Peyer's patch (tissue), 4 donors: ENCODE measurements around the gene EIF2B4.

Experiments used
- POLR2A ChIP-seq, 2 donors: fragments of 450-650 bp; IDR thresholded peaks; one replicate each; pipeline ENCODE4 v1.5.1; 2017; ENCODE audit warnings: antibody characterized with exemption in 2 of 2, mild to moderate bottlenecking in 2 of 2, moderate library complexity in 2 of 2
- TF ChIP-seq, protein P1 (sequence below), 6 experiments: fragments of 450-650 bp in 4 of 6; fragments of 200-600 bp in 2 of 6; sonication (generic) in 1 of 6; IDR thresholded peaks; one replicate each; pipeline ENCODE4 v1.5.1; 2017 to 2019; ENCODE audit warnings: antibody characterized with exemption in 6 of 6, mild to moderate bottlenecking in 3 of 6, moderate library complexity in 1 of 6

DNA sequence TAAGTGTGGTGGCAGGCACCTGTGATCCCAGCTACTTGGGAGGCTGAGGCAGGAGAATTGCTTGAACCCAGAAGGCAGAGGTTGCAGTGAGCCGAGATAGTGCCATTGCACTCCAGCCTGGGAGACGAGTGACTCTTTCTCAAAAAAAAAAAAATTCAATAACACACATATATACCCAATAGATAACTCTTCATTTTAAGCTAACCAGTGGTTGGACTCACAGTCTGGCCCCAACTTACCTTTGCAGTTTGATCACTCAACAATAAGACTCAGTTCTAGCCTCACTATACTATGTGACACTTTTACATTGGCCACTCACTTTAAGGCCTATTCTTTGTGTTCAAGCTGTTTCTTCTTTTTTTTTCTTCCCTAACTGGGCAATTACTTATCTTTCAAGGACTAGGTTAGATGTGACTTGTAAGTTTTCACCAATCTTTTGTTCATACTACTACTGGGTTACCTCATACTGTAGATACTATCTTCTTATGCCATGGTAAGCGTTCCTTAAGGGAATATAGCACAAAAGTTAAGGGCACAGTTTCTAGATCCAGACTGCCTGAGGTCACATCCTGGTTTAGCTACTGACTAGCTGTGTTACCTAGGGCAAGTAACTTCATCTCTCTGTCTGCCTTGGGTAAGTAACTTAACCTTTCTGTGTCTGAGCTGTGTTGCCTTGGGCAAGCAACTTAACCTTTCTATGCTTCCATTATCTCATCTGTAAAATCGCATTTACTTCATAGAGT, 7.3 kb downstream of the EIF2B4 start:
- no peak for TF ChIP-seq POLR2A (IDR thresholded peaks at IDR 0.05)
- TF ChIP-seq, protein P1, sequence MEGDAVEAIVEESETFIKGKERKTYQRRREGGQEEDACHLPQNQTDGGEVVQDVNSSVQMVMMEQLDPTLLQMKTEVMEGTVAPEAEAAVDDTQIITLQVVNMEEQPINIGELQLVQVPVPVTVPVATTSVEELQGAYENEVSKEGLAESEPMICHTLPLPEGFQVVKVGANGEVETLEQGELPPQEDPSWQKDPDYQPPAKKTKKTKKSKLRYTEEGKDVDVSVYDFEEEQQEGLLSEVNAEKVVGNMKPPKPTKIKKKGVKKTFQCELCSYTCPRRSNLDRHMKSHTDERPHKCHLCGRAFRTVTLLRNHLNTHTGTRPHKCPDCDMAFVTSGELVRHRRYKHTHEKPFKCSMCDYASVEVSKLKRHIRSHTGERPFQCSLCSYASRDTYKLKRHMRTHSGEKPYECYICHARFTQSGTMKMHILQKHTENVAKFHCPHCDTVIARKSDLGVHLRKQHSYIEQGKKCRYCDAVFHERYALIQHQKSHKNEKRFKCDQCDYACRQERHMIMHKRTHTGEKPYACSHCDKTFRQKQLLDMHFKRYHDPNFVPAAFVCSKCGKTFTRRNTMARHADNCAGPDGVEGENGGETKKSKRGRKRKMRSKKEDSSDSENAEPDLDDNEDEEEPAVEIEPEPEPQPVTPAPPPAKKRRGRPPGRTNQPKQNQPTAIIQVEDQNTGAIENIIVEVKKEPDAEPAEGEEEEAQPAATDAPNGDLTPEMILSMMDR (IDR thresholded peaks at IDR 0.05): no peak
